MV-4-11 (cell line): ENCODE results near the gene WDR6.

Source experiments
- DNase-seq: peaks from one replicate; lab custom pipeline; 2025; lab: John Stamatoyannopoulos, UW

The WDR6 gene

DNA sequence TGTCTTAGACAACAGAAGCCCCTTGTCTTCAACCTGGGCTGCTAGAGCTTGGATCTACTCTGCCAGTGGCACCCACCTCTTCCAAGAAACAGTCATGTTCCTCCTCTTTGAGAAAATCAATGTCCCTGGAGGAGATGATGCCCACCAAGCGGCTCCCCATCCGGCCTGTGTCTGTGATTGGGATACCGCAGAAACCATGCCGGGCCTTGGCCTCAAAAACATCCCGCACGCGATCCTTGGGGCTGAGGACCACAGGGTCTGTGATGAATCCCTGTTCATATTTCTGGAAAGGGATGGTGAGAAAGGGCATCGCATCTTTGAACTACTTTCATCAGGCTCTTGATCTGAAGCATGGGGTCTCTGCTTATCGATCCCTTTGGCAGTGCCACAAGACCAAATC lies 20.4 kb downstream of the WDR6 start:
- no peak for DNase-seq

DNA sequence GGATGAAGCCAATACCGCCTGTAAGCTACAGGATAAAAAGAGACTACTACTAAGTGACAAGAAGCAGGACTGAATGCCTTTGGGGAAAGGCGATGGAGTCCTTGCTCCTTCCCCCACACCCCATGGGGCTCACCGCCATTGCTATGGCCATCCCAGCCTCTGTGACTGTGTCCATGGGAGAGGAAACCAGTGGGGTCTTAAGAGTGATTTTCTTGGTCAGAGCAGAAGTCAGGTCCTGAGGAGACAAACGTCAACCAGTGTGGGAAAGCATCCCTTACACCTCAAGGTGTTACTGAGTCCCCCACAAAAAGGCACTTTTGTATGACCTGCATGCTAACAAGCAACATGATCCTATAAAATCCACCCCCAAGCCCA lies 21.1 kb downstream of the WDR6 start:
- no peak for DNase-seq

DNA sequence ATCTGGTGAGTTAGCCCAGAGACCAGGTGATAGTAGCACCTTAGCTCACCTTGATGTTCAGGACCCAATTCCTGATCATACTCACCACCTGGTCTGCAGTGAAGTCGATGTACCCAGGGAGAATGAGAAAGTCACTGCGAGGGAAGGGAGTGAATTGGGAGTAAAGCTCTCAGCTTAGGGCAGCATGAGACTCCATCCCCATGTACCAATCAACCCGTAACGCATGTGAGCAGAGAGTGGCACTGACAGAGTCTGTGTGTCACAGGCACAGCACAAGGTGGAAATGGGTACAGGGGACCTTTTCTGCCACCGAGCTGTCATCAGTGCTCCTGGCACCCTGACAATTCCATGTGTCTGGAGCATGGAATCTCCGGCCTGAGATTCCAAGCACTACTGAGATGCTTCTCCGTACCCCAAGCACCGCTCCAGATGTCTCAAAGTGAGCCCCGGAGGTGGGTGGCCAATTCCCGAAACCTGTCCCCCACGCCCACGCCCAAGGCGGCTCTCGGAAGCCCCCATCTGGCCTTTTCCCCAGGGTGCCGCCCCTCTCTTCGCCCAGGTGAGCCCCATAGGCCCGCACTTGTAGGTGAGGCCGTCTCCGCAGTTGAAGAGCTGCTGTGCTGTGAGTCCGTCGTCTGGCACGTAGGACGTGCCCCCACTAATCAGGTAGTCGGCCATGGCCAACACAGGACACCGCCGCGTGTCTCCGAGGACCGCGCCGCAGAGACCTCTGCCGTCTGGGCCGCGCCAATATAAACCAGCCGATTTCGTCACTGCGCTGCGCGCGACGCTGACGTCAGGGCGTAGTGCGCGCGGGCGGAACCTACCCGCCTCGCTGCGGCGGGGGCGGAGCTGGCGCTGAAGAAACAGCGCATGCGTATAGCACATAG lies 21.7 kb downstream of the WDR6 start, which contains the start of gene IMPDH2:
Gene IMPDH2 (minus strand): TSS at position 726 of the 890 bp plus-strand sequence. CDS start 48 bp downstream, at position 678.
- DNase-seq, result peak; percentile 90

DNA sequence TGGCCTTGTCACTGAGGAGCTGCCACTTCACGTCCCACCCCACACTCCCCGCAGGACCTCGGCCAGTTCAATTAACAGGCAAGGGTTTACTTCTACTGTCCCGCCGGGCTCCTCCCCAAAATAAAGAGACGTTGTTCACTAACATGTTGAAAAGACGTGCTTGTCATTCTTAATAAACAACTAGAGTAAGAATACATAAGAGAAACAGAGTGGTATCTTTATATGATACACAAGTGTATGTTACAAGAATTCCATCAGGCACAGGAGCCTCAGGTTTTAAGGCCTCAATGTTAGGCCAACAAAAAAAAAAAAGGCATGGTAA lies 22.3 kb downstream of the WDR6 start:
- DNase-seq, result no peak

DNA sequence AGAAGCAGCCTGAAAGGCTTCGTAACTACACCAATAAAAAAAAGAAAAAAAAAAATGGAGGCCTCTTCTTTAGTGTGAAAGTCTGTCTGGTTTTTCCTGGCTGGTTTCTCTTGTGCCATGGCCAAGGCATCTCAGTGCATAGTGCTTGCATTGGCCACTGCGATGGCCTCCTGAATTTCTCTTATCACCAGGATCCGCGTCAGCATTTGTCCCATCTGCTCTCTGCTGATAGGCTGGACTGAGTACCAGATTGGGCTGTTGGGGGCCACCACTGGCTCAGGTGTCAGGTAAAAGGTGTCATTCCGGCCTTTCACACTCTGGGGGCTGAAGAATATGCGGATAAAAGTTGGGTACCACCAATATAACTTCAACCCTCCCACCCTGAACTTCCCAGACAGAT lies 23.1 kb downstream of the WDR6 start:
- DNase-seq, result no peak

DNA sequence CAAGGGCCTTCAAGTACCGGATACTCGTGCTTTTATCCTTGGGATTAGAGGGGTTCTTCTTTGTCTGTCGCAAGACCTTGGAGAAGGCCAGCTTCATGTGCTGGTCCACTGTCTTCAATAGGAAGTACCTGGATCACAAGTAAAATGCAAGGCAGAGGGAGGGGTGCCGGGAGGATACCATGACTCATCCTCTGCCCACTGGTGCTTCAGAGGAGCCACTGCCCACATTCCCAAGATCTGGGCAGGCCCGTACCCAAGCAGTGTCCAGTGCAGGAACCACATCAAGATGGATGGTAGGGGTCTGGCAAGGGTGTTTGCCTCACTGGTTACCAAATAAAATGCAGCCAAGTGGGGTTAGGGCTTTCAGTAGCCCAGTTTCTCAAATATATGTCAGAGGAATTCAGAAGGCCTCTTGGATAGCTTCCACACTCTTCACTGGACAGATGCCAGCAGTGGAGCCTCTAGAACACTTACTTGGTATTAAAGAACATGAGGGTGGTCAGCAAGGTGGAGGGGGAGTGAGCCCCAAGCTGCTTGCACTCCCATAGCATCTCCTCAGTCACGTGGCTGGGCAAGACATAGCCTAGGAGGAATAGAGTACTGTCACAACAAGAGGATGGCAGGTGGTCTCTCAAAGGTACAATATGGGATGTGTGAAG lies 25.6 kb downstream of the WDR6 start:
- DNase-seq, result no peak

DNA sequence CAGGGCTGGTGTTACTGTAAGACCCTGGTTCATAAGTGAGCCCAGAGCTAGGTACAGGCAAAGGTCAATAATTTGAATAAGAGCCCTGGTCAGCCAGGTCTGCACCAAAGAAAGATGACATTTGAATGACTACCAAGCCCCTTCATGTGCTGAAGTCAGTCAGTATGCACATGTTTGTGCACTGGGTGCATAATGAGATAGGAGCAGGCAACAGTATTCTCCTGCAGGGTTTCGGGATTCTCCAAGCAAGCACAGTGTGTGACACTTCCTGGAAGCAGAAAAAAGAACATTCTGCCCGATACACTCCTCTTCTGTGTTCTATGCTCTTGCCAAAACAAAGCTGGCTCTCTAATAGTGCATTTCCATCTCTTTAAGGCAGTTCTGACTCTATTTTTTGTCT lies 27.5 kb downstream of the WDR6 start:
- no peak for DNase-seq

DNA sequence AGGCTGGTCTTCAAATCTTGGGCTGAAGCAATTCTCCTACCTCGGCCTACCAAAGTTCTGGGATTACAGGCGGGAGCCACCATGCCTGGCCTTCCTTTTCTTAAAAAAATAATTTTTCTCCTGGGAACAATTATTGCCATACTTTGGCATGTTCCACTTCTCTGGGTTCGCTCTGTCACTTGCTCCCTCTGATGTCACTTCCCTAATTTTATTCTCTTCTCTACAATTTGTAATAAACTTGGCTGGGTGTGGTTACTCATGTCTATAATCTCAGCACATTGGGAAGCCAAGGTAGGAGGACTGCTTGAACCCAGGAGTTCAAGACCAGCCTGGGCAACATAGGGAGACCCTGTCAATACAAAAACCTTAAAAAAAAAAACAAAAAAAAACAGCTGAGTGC lies 28.1 kb downstream of the WDR6 start:
- peak; percentile 12 for DNase-seq

DNA sequence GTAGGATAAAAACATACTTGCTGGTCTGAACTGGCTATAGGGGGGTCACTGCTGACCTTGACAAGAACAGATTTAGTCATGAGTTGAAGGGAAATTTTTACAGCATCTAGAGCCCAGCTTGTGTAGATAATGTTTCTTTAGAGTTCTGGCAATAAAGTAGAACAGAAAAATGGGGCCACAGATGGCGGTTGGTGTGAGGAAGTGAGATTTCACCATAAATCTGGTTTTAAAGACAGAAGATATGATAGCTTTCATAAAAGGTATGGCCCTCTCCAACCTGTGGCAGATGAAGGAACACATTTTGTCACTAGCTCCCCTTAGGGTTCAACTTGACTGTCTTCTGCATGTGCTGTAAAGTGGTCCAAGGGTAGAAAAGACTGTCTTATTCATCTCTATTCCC lies 46.4 kb downstream of the WDR6 start:
- peak; percentile 17 for DNase-seq

DNA sequence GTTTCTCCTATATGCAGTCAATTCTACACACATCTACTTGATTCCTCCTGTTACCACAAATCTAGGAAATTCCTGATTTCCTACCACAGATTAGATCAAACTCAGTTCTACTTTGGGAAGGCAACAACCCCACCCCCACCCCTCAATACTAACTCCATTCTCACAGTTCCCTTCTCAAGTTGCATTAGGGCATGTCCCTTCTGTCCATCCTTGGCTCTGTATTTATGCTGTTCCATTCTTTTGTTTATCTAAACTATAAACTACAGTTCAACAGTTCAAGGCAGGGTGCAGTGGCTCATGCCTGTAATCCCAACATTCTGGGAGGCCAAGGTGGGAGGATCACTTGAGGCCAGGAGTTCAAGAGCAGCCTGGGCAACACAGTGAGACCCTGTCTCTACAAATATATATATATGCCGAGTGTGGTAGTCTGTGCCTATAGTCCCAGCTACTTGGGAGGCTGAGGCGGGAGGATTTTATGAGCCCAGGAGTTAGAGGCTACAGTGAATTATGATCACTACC lies 47.2 kb downstream of the WDR6 start:
- DNase-seq, result no peak

DNA sequence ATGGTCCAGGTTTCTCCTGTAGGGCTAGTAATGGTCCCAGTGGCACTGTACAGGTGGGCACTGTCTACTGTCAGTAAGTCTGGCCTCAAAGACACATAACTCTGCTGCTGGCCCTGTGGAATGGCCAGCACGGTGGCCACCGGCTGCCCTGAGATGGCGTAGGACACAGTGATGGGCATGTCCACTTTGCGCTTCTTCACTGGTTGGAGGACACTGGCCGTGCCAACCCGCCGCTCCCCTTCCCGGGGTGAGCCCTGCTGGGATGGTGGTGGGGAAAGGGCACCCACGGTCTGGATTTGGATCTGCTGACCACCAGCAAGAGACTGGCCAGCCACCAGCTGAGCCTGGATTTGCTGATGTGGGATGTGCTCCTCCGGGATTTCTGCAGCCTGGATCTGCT lies 50.1 kb downstream of the WDR6 start:
- DNase-seq, result no peak

DNA sequence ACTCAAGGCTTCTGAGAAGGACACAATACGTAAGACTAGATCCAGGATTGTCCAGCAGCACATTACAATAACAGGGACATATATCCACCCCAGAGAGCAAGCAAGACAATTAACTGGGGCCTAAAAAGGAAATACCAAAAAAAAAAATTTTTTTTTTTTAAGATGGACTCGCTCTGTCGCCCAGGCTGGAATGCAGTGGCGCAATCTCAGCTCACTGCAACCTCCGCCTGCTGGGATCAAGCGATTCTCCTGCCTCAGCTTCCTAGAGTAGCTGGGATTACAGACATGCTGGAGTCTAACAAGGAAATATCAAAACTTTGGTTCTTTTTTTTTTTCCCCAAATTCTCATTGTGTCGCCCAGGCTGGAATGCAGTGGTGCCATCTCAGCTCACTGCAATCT lies 50.8 kb downstream of the WDR6 start:
- no peak for DNase-seq
